Testis (tissue), 3 donors: Measurements from ENCODE around the gene GPC4. TPM values are rescaled to one million over a fixed set of nuclear protein-coding genes. Genes with fewer than 3 reads are reported as not detected.
A peak's percentile ranks its signal among the peaks of the same experiment; 100 is the strongest.

ENCODE experiments used
- DNase-seq: peaks from one replicate; pipeline ENCODE4 v3.0.0-alpha.2; 2019
- H3K27ac ChIP-seq, 2 donors: fragments of 200-600 bp; sonication (generic); one replicate each; pipeline ENCODE4 v1.5.1; 2019
- H3K27me3 ChIP-seq: fragments of 200-600 bp; sonication (generic); one replicate; pipeline ENCODE4 v1.5.1; 2019
- H3K36me3 ChIP-seq: fragments of 200-600 bp; sonication (generic); one replicate; pipeline ENCODE4 v1.5.1; 2017; ENCODE audit warnings: low read depth; ENCODE audit errors: missing control alignments
- H3K4me1 ChIP-seq: fragments of 200-600 bp; sonication (generic); one replicate; pipeline ENCODE4 v1.5.1; 2019
- H3K4me3 ChIP-seq, 2 donors: fragments of 200-600 bp; sonication (generic); one replicate each; pipeline ENCODE4 v1.5.1; 2017 to 2019
- H3K9me3 ChIP-seq: fragments of 200-600 bp; sonication (generic); one replicate; pipeline ENCODE4 v1.5.1; 2017
- CTCF ChIP-seq, 3 experiments: fragments of 450-650 bp in 2 of 3; fragments of 200-600 bp in 1 of 3; sonication (generic) in 1 of 3; IDR thresholded peaks; one replicate each; pipeline ENCODE4 v1.5.1; 2016 to 2019; ENCODE audit warnings: antibody characterized with exemption in 3 of 3, mild to moderate bottlenecking in 2 of 3, moderate library complexity in 1 of 3
- POLR2A ChIP-seq: fragments of 450-650 bp; IDR thresholded peaks from one replicate; pipeline ENCODE4 v1.6.1; 2017; ENCODE audit warnings: antibody characterized with exemption, mild to moderate bottlenecking, moderate library complexity
- WGBS, 2 donors: methylation state at CpG; one replicate each; pipeline ENCODE4 v1.1.5; 2018; 5-methylcytosine and 5-hydroxymethylcytosine counted together
- intact Hi-C: fragments of 100-400 bp; cut with DNase I; formaldehyde crosslinking; loops from one replicate; pipeline ENCODE4 v1.15.1; 2023; ENCODE audit warnings: low total_unique reads
- polyA plus RNA-seq: library from polyadenylated mRNA; stranded (reverse); fragments of 350-450 nt; fragmentation: Illumina TruSeq; extraction: RNeasy Lipid Tissue Mini Kit (QIAGEN cat#74804); gene quantifications from one replicate; pipeline ENCODE4 v1.2.3, GENCODE V29; 2014; ENCODE audit warnings: low read depth, low replicate concordance; ENCODE audit not compliant: insufficient read depth
- total RNA-seq, 2 donors: library from RNA; depleted of rRNA; stranded (reverse); fragments of >200 nt; gene quantifications; one replicate each; pipeline ENCODE4 v1.2.3, GENCODE V29; 2016

GPC4 gene
- total and polyA plus RNA-seq, 3 donors from 2014 or later = 13.8 to 17.8 (median 15.9) TPM

- Histone ChIP-seq H3K4me3 (no peak overlapping the region), H3K36me3 (no peaks in the 10 kb centered on the region), H3K27me3 (no peaks in the 10 kb centered on the region), H3K4me1 (no peaks in the 10 kb centered on the region), H3K9me3 (no peaks in the 10 kb centered on the region), H3K27ac (no peak overlapping the region)
- 86 to 90% methylated on average over 9 to 10 of the region's 10 CpGs for WGBS, 2 donors
- TF ChIP-seq POLR2A (no peak), CTCF (IDR thresholded peaks at IDR 0.05) (no peak)
- no peak for DNase-seq
- intact Hi-C loops = no loop called here
Measured at GRCh38 chrX:133380711-133381619, 34.3 kb downstream of the GPC4 start.

GRCh38 chrX:133376422-133376821, 38.9 kb downstream of the GPC4 start:
- no peak for DNase-seq
- 80 to 88% methylated on average over 1 to 3 of the region's 3 CpGs for WGBS, 2 donors
- intact Hi-C loops = no loop called here
- Histone ChIP-seq H3K4me1 (no peaks in the 10 kb centered on the region), H3K27me3 (no peaks in the 10 kb centered on the region), H3K27ac (no peak overlapping the region), H3K36me3 (no peaks in the 10 kb centered on the region), H3K4me3 (no peak overlapping the region), H3K9me3 (no peaks in the 10 kb centered on the region)
- TF ChIP-seq CTCF (IDR thresholded peaks at IDR 0.05) (no peak), POLR2A (no peak)

- Histone ChIP-seq H3K9me3 (no peaks in the 10 kb centered on the region), H3K27ac (no peak overlapping the region), H3K4me1 (no peaks in the 10 kb centered on the region), H3K4me3 (no peak overlapping the region), H3K36me3 (no peaks in the 10 kb centered on the region), H3K27me3 (no peaks in the 10 kb centered on the region)
- WGBS, 2 donors = 17 to 28% methylated on average over 5 to 7 of the region's 7 CpGs
- TF ChIP-seq POLR2A (no peak), CTCF (IDR thresholded peaks at IDR 0.05) (no peak)
- intact Hi-C loops = no loop called here
- peak; percentile 35 for DNase-seq
Measured at GRCh38 chrX:133375615-133376340, 39.5 kb downstream of the GPC4 start.

- Histone ChIP-seq H3K36me3 (no peaks in the 10 kb centered on the region), H3K27ac (no peak overlapping the region), H3K4me3 (no peak overlapping the region), H3K4me1 (no peaks in the 10 kb centered on the region), H3K9me3 (no peaks in the 10 kb centered on the region), H3K27me3 (no peaks in the 10 kb centered on the region)
- DNase-seq = no peak
- no peak for TF ChIP-seq POLR2A
- no peak for TF ChIP-seq CTCF (IDR thresholded peaks at IDR 0.05)
- intact Hi-C loops = no loop called here
- 85 to 88% methylated on average over 2 of the region's 2 CpGs for WGBS, 2 donors
Measured at GRCh38 chrX:133374874-133375387, 40.4 kb downstream of the GPC4 start.
